Activated gamma-delta T cell treated with Interleukin-2 at 50 U/mL for 16 hours (primary cell): ENCODE measurements around the gene LTBP1.
"Not testable (repeated sequence)": the region's sequence is repeated elsewhere in the genome, so short reads cannot be mapped to it uniquely, and the experiment has no call there.

Source experiments
- DNase-seq: peaks from one replicate; pipeline ENCODE4 v3.0.0-alpha.2; 2020

The LTBP1 gene

GRCh38 chr2:33047939-33048338 is 101.2 kb downstream of the LTBP1 start:
- no peak for DNase-seq

- no peak for DNase-seq
Observed at GRCh38 chr2:33051586-33052360, 105.0 kb downstream of the LTBP1 start.

GRCh38 chr2:33052361-33052735 is 105.6 kb downstream of the LTBP1 start:
- DNase-seq = no peak

GRCh38 chr2:33052795-33053194 is 106.0 kb downstream of the LTBP1 start:
- DNase-seq = not testable (repeated sequence)

- no peak for DNase-seq
Observed at GRCh38 chr2:33056170-33056569, 109.4 kb downstream of the LTBP1 start.

- not testable (repeated sequence) for DNase-seq
Observed at GRCh38 chr2:33057307-33058028, 110.7 kb downstream of the LTBP1 start.

GRCh38 chr2:33058716-33059470 is 112.1 kb downstream of the LTBP1 start:
- DNase-seq = no peak

- no peak for DNase-seq
Observed at GRCh38 chr2:33059471-33060156, 112.9 kb downstream of the LTBP1 start.

GRCh38 chr2:33060405-33060804 is 113.7 kb downstream of the LTBP1 start:
- no peak for DNase-seq

- no peak for DNase-seq
Observed at GRCh38 chr2:33062665-33063250, 116.0 kb downstream of the LTBP1 start.

- no peak for DNase-seq
Observed at GRCh38 chr2:33064349-33064801, 117.6 kb downstream of the LTBP1 start.

GRCh38 chr2:33067598-33067997 is 120.8 kb downstream of the LTBP1 start:
- no peak for DNase-seq

- DNase-seq = no peak
Observed at GRCh38 chr2:33068261-33068660, 121.5 kb downstream of the LTBP1 start.

GRCh38 chr2:33069894-33070651 is 123.3 kb downstream of the LTBP1 start:
- no peak for DNase-seq

GRCh38 chr2:33071591-33071990 is 124.8 kb downstream of the LTBP1 start:
- no peak for DNase-seq

GRCh38 chr2:33072614-33073013 is 125.9 kb downstream of the LTBP1 start:
- DNase-seq = no peak

GRCh38 chr2:33073018-33073417 is 126.3 kb downstream of the LTBP1 start:
- no peak for DNase-seq

GRCh38 chr2:33074197-33074596 is 127.4 kb downstream of the LTBP1 start:
- DNase-seq = no peak

GRCh38 chr2:33077311-33077710 is 130.6 kb downstream of the LTBP1 start:
- DNase-seq = no peak

GRCh38 chr2:33077844-33078243 is 131.1 kb downstream of the LTBP1 start:
- no peak for DNase-seq

GRCh38 chr2:33081691-33082090 is 134.9 kb downstream of the LTBP1 start:
- no peak for DNase-seq
